H9 (cell line): Measurements from ENCODE around the gene PROSER3. TPM values are rescaled to one million over a fixed set of nuclear protein-coding genes. Genes with fewer than 3 reads are reported as not detected.

Experiments
- DNase-seq: peaks from one replicate; pipeline ENCODE4 v3.0.0-alpha.2; 2017
- H2AFZ ChIP-seq: one replicate; pipeline ENCODE4 v1.6.1; 2013; ENCODE audit warnings: mild to moderate bottlenecking, low read length, control low read depth, moderate library complexity
- H2AK5ac ChIP-seq: 2 replicates; pipeline ENCODE4 v1.6.1; 2013; ENCODE audit warnings: low read length, control low read depth, mixed read lengths; ENCODE audit not compliant: insufficient read length
- H2BK120ac ChIP-seq: one replicate; pipeline ENCODE4 v1.6.1; 2013; ENCODE audit warnings: low read depth, mild to moderate bottlenecking, low read length, control low read depth, inconsistent platforms; ENCODE audit not compliant: poor library complexity, severe bottlenecking
- H2BK12ac ChIP-seq: 2 replicates; pipeline ENCODE4 v1.6.1; 2013; ENCODE audit warnings: low read length, control low read depth, mixed read lengths, low read depth; ENCODE audit not compliant: insufficient read length
- H2BK15ac ChIP-seq: 2 replicates; pipeline ENCODE4 v1.6.1; 2013; ENCODE audit warnings: low read depth, low read length, control low read depth
- H2BK20ac ChIP-seq: one replicate; pipeline ENCODE4 v1.6.1; 2013; ENCODE audit warnings: low read depth, mild to moderate bottlenecking, low read length, control low read depth, inconsistent platforms; ENCODE audit not compliant: poor library complexity, severe bottlenecking
- H2BK5ac ChIP-seq: 2 replicates; pipeline ENCODE4 v1.6.1; 2013; ENCODE audit warnings: low read length, control low read depth, mixed read lengths; ENCODE audit not compliant: insufficient read length
- H3K14ac ChIP-seq: 2 replicates; pipeline ENCODE4 v1.6.1; 2013; ENCODE audit warnings: low read length, control low read depth; ENCODE audit not compliant: insufficient read depth
- H3K18ac ChIP-seq: 2 replicates; pipeline ENCODE4 v1.6.1; 2013; ENCODE audit warnings: low read depth, mild to moderate bottlenecking, mixed read lengths, low read length, control low read depth; ENCODE audit not compliant: insufficient read length
- H3K23ac ChIP-seq: 2 replicates; pipeline ENCODE4 v1.6.1; 2013; ENCODE audit warnings: low read length, control low read depth, mixed read lengths, low read depth; ENCODE audit not compliant: insufficient read length
- H3K23me2 ChIP-seq: 2 replicates; pipeline ENCODE4 v1.6.1; 2013; ENCODE audit warnings: low read depth, mild to moderate bottlenecking, mixed read lengths, low read length, control low read depth; ENCODE audit not compliant: insufficient read length, poor library complexity, severe bottlenecking
- H3K27ac ChIP-seq: 2 replicates; pipeline ENCODE4 v1.5.1; 2013; ENCODE audit warnings: low read length, control low read depth, mixed read lengths, low read depth; ENCODE audit not compliant: insufficient read length
- H3K27me3 ChIP-seq: 2 replicates; pipeline ENCODE4 v1.6.1; 2013; ENCODE audit warnings: low read length, control low read depth, inconsistent platforms; ENCODE audit not compliant: insufficient read depth
- H3K4ac ChIP-seq: 2 replicates; pipeline ENCODE4 v1.6.1; 2013; ENCODE audit warnings: low read depth, mild to moderate bottlenecking, control low read depth, inconsistent platforms, low read length, moderate library complexity
- H3K4me1 ChIP-seq: 2 replicates; pipeline ENCODE4 v1.6.1; 2013; ENCODE audit warnings: low read length, control low read depth, inconsistent platforms; ENCODE audit not compliant: insufficient read depth
- H3K4me2 ChIP-seq: 2 replicates; pipeline ENCODE4 v1.6.1; 2013; ENCODE audit warnings: low read length, control low read depth, mixed read lengths; ENCODE audit not compliant: insufficient read length, insufficient read depth
- H3K56ac ChIP-seq: 2 replicates; pipeline ENCODE4 v1.6.1; 2013; ENCODE audit warnings: low read depth, mild to moderate bottlenecking, mixed read lengths, low read length, control low read depth; ENCODE audit not compliant: insufficient read length
- H3K79me1 ChIP-seq: 2 replicates; pipeline ENCODE4 v1.6.1; 2013; ENCODE audit warnings: low read depth, mild to moderate bottlenecking, moderate library complexity, low read length, control low read depth, inconsistent platforms; ENCODE audit not compliant: insufficient read depth, poor library complexity, severe bottlenecking
- H3K79me2 ChIP-seq: 2 replicates; pipeline ENCODE4 v1.6.1; 2013; ENCODE audit warnings: low read length, control low read depth, inconsistent platforms; ENCODE audit not compliant: insufficient read depth
- H3K9ac ChIP-seq: 2 replicates; pipeline ENCODE4 v1.6.1; 2013; ENCODE audit warnings: low read length, control low read depth, mixed read lengths; ENCODE audit not compliant: insufficient read length; ENCODE audit errors: extremely low read depth
- H3K9me3 ChIP-seq: one replicate; pipeline ENCODE4 v1.6.1; 2013; ENCODE audit warnings: low read depth, low read length, inconsistent platforms; ENCODE audit not compliant: control insufficient read depth
- H3T11ph ChIP-seq: one replicate; pipeline ENCODE4 v1.6.1; 2013; ENCODE audit warnings: mild to moderate bottlenecking, low read length, control low read depth, inconsistent platforms
- H4K20me1 ChIP-seq: one replicate; pipeline ENCODE4 v1.6.1; 2013; ENCODE audit not compliant: control insufficient read depth, insufficient read length, insufficient read depth
- H4K5ac ChIP-seq: 2 replicates; pipeline ENCODE4 v1.6.1; 2013; ENCODE audit warnings: low read depth, mild to moderate bottlenecking, mixed read lengths, low read length, control low read depth; ENCODE audit not compliant: insufficient read length
- H4K8ac ChIP-seq: replicated peaks from 2 replicates; pipeline ENCODE4 v1.6.1; 2013; ENCODE audit warnings: low read length, control low read depth, mixed read lengths, low read depth; ENCODE audit not compliant: insufficient read length
- H4K91ac ChIP-seq: 2 replicates; pipeline ENCODE4 v1.6.1; 2013; ENCODE audit warnings: low read depth, mild to moderate bottlenecking, moderate library complexity, mixed read lengths, low read length, control low read depth; ENCODE audit not compliant: insufficient read length
- H3K27ac Mint-ChIP-seq, 3 experiments: 2 replicates in 2 of 3; 3 replicates in 1 of 3; pipeline ENCODE4 v1.8.0; 2020 to 2021; ENCODE audit warnings: mixed read lengths in 3 of 3, mild to moderate bottlenecking in 1 of 3, moderate library complexity in 1 of 3
- H3K27me3 Mint-ChIP-seq: 2 replicates; pipeline ENCODE4 v1.8.0; 2021; ENCODE audit warnings: low read depth, mild to moderate bottlenecking, moderate library complexity, mixed read lengths
- H3K36me3 Mint-ChIP-seq, 3 experiments: 2 replicates in 2 of 3; 3 replicates in 1 of 3; pipeline ENCODE4 v1.8.0; 2020 to 2021; ENCODE audit warnings: low read depth in 3 of 3, mixed read lengths in 3 of 3; ENCODE audit not compliant: insufficient read depth in 1 of 3
- H3K4me1 Mint-ChIP-seq, 2 experiments: 2 replicates each; pipeline ENCODE4 v1.8.0; 2020; ENCODE audit warnings: mixed read lengths in 2 of 2
- H3K4me3 Mint-ChIP-seq, 2 experiments: 2 replicates in 1 of 2; 3 replicates in 1 of 2; pipeline ENCODE4 v1.8.0; 2020 to 2021; ENCODE audit warnings: mild to moderate bottlenecking in 2 of 2, mixed read lengths in 2 of 2, moderate library complexity in 1 of 2
- H3K9me3 Mint-ChIP-seq, 2 experiments: 2 replicates in 1 of 2; 3 replicates in 1 of 2; pipeline ENCODE4 v1.8.0; 2020; ENCODE audit warnings: mild to moderate bottlenecking in 2 of 2, mixed read lengths in 2 of 2, moderate library complexity in 1 of 2
- WGBS: extraction: QIAGEN DNeasy Blood & Tissue Kit; methylation state at CpG from one replicate; pipeline ENCODE4 v1.1.7; 2013; ENCODE audit warnings: missing lambda C conversion rate, low lambda C conversion rate, mixed read lengths; ENCODE audit not compliant: insufficient read length; ENCODE audit errors: extremely low coverage; 5-methylcytosine and 5-hydroxymethylcytosine counted together
- total RNA-seq: library from RNA; stranded (reverse); gene quantifications from 2 replicates; pipeline ENCODE4 v1.2.1, GENCODE V29; 2021
- TF ChIP-seq, protein P1 (sequence below): fragments of 200-600 bp; sonication (generic); conservative IDR thresholded peaks from 3 replicates; pipeline ENCODE4 v1.8.0; 2021; ENCODE audit warnings: antibody characterized with exemption, mild to moderate bottlenecking

The PROSER3 gene
- total RNA-seq, 1 experiment from 2014 or later: 29.1 TPM

DNA sequence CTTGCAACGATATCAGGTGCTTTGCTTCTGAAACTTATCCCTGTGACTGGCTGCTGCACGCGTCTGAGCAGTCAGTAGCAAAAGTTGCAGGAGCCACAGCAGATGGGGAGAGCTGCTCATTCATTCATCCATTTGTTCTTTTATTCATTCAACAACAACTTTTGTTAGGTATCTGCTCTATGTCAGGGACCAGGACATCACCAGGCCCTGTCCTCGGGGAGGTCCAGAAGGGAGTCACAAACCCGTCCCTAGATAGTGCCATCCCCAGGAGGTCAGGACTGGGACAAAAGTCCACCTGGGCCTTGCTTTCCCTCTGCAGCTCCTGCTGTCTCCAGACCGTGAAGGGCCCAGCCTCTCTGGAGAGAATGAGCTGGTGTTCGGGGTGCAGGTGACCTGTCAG is 20.0 kb downstream of the PROSER3 start:
- H4K20me1 ChIP-seq: no peaks in the 10 kb centered on the region
- peaks cover 5% of the 10 kb centered on the region for H3K23me2 ChIP-seq
- no peak overlapping the region for H3K56ac ChIP-seq
- no peaks in the 10 kb centered on the region for H3K27me3 ChIP-seq
- no peak overlapping the region for H2BK5ac ChIP-seq
- H3K23ac ChIP-seq: no peak overlapping the region
- no CpG with 5 or more reads among the region's 7 CpGs for WGBS
- Mint-ChIP-seq H3K9me3 (no peaks in the 10 kb centered on the region; a peak in 1 of 5 replicates), H3K36me3 (peaks cover 0 to 7% (median 2%) of the 10 kb centered on the region in 3 experiments; a peak in 2 of 7 replicates), H3K27ac (no peak overlapping the region; a peak in 1 of 7 replicates), H3K4me3 (peak overlapping the region in 1 of 2 experiments; percentile 88; a peak in 1 of 5 replicates), H3K4me1 (peaks cover 32 to 41% of the 10 kb centered on the region in 2 experiments), H3K27me3 (peaks cover 32% of the 10 kb centered on the region)
- peaks cover 5% of the 10 kb centered on the region; the same call in 1 of the 2 replicates for H3K4me1 ChIP-seq
- H3K4ac ChIP-seq: no peak overlapping the region
- H3K79me2 ChIP-seq: no peaks in the 10 kb centered on the region
- no peak overlapping the region for H3K27ac ChIP-seq
- no peak overlapping the region for H3K18ac ChIP-seq
- no peak overlapping the region for H3K14ac ChIP-seq
- no peaks in the 10 kb centered on the region for H3K9me3 ChIP-seq
- no peak overlapping the region for H4K8ac ChIP-seq
- no peak overlapping the region for H2AFZ ChIP-seq
- H2BK120ac ChIP-seq: no peak overlapping the region
- no peak overlapping the region for H3T11ph ChIP-seq
- no peak overlapping the region for H2BK12ac ChIP-seq
- no peak overlapping the region for H2AK5ac ChIP-seq
- H2BK20ac ChIP-seq: no peak overlapping the region
- H2BK15ac ChIP-seq: no peak overlapping the region
- no peak overlapping the region for H3K4me2 ChIP-seq
- no peak overlapping the region for H4K91ac ChIP-seq
- no peak for DNase-seq
- H3K79me1 ChIP-seq: no peaks in the 10 kb centered on the region
- TF ChIP-seq, protein P1, sequence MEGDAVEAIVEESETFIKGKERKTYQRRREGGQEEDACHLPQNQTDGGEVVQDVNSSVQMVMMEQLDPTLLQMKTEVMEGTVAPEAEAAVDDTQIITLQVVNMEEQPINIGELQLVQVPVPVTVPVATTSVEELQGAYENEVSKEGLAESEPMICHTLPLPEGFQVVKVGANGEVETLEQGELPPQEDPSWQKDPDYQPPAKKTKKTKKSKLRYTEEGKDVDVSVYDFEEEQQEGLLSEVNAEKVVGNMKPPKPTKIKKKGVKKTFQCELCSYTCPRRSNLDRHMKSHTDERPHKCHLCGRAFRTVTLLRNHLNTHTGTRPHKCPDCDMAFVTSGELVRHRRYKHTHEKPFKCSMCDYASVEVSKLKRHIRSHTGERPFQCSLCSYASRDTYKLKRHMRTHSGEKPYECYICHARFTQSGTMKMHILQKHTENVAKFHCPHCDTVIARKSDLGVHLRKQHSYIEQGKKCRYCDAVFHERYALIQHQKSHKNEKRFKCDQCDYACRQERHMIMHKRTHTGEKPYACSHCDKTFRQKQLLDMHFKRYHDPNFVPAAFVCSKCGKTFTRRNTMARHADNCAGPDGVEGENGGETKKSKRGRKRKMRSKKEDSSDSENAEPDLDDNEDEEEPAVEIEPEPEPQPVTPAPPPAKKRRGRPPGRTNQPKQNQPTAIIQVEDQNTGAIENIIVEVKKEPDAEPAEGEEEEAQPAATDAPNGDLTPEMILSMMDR: no peak
- H3K9ac ChIP-seq: no peak overlapping the region
- H4K5ac ChIP-seq: no peak overlapping the region
